Measurements from ENCODE around the gene SPACA7. TPM values are rescaled to one million over a fixed set of nuclear protein-coding genes. Genes with fewer than 3 reads are reported as not detected.

SPACA7 gene, protein sequence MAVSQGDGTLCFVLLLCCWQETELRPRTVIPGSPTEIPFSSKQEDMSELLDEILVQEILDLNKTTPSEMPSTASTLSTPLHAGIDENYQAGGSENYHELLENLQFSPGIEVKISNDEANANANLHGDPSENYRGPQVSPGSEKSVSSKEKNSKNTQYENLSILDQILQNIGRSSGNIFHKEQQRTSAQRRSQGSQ
- total RNA-seq = not detected

DNA sequence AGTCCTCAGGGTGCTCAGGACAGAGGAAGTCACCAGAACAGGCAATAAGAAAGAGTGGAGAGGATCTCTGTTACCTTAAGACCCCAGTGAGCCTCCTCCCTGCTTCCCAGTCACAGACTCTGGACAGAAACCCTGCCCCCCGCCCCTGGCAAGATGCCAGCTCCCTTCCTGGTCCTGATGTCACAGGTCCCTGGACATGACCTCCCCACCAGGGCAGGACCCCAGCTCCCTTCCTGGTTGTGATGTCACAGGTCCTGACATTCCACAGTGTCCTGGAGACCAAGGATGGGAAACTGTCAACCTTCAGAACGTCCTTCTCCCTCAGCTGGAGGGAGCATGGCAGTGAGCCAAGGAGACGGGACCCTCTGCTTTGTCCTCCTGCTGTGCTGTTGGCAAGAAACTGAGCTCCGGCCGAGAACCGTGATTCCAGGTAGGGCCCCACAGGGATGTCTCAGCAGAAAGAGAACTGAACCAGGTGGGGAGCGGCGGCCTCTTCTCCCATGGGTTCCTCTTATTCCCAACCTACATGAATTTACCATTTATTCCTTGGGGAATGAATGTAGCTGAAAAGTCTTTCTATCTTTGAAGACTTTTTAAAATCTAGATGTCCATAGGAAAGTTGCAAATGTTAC lies at the start of gene SPACA7:
SPACA7 (plus strand) TSS at position 306 of the 632 bp plus-strand sequence; CDS start at position 337, 31 bp downstream.

Other genes with a start within 250 kb of the SPACA7 start
- gene TUBGCP3, start 211.8 kb downstream of the SPACA7 start, total RNA-seq = 67.6 TPM